CD4-positive, alpha-beta T cell (primary cell): ENCODE measurements around the gene ARHGEF17. TPM values are rescaled to one million over a fixed set of nuclear protein-coding genes. Genes with fewer than 3 reads are reported as not detected.

ENCODE experiments used
- ATAC-seq: fragments of 200-7000 bp; cut with Tn5 transposase; one replicate; pipeline ENCODE4 v1.10.0; 2022; ENCODE audit warnings: mild to moderate bottlenecking; ENCODE audit not compliant: poor library complexity
- CTCF ChIA-PET: fragments of 350-600 bp; sonication (Branson Sonifier 250); formaldehyde crosslinking; loops from one replicate; lab custom pipeline; 2021; ENCODE audit warnings: antibody characterized with exemption, inconsistent platforms; lab: Charles Lee
- POLR2A ChIA-PET: fragments of 350-600 bp; sonication (Branson Sonifier 250); formaldehyde crosslinking; loops from one replicate; lab custom pipeline; 2021; ENCODE audit warnings: antibody characterized with exemption, inconsistent platforms; lab: Charles Lee
- DNase-seq, 14 experiments: peaks; one replicate each; pipeline ENCODE4 v3.0.0-alpha.2; 2013 to 2020; ENCODE audit warnings: mixed read lengths in 2 of 14
- H3K27ac ChIP-seq, 2 donors: one replicate each; pipeline versions ENCODE4 v1.5.1 to v1.7.0; 2013; ENCODE audit warnings: low read length in 2 of 2, low read depth in 1 of 2, mild to moderate bottlenecking in 1 of 2
- H3K27me3 ChIP-seq, 2 experiments: 1 replicate in 1 of 2; 2 replicates in 1 of 2; pipeline versions ENCODE4 v1.6.1 to v1.7.0; 2013; ENCODE audit warnings: low read length in 2 of 2, control low read depth in 1 of 2, mild to moderate bottlenecking in 1 of 2, moderate library complexity in 1 of 2; ENCODE audit not compliant: insufficient read depth in 2 of 2, control insufficient read depth in 1 of 2
- H3K36me3 ChIP-seq: one replicate; pipeline ENCODE4 v1.6.1; 2013; ENCODE audit warnings: low read length, control low read depth; ENCODE audit not compliant: insufficient read depth
- H3K4me1 ChIP-seq: one replicate; pipeline ENCODE4 v1.6.1; 2013; ENCODE audit warnings: low read length, control low read depth; ENCODE audit not compliant: insufficient read depth
- H3K4me3 ChIP-seq: one replicate; pipeline ENCODE4 v1.5.1; 2013; ENCODE audit warnings: mild to moderate bottlenecking, low read length, moderate library complexity
- H3K9me3 ChIP-seq, 2 experiments: 1 replicate in 1 of 2; 2 replicates in 1 of 2; pipeline versions ENCODE4 v1.6.1 to v1.7.0; 2013; ENCODE audit warnings: low read length in 2 of 2, mild to moderate bottlenecking in 2 of 2, control low read depth in 1 of 2, moderate library complexity in 1 of 2; ENCODE audit not compliant: control insufficient read depth in 1 of 2, insufficient read depth in 1 of 2
- H3K27ac Mint-ChIP-seq: one replicate; pipeline ENCODE4 v1.8.0; 2020; ENCODE audit warnings: mixed read lengths
- H3K27me3 Mint-ChIP-seq: one replicate; pipeline ENCODE4 v1.8.0; 2021; ENCODE audit warnings: mixed read lengths
- H3K36me3 Mint-ChIP-seq: one replicate; pipeline ENCODE4 v1.8.0; 2021; ENCODE audit warnings: low read depth, mixed read lengths
- H3K4me1 Mint-ChIP-seq: one replicate; pipeline ENCODE4 v1.8.0; 2021; ENCODE audit warnings: low read depth, mixed read lengths
- H3K4me3 Mint-ChIP-seq: one replicate; pipeline ENCODE4 v1.8.0; 2020; ENCODE audit warnings: mild to moderate bottlenecking, mixed read lengths
- H3K9me3 Mint-ChIP-seq: one replicate; pipeline ENCODE4 v1.8.0; 2020; ENCODE audit warnings: mixed read lengths
- intact Hi-C, 2 experiments: fragments of 100-400 bp; cut with DNase I in 1 of 2; cut with micrococcal nuclease in 1 of 2; formaldehyde crosslinking; loops; one replicate each; pipeline versions ENCODE4 v1.15.1 to v1.9.0; 2023 to 2025; cut with DNase I, micrococcal nuclease
- total RNA-seq, 174 experiments: library from RNA in 2 of 174; stranded (reverse) in 2 of 174; gene quantifications; one replicate each; pipeline ENCODE4 v1.2.3 and lab custom pipeline; 2021 to 2026
- TF ChIP-seq, protein P1 (sequence below): fragments of 200-600 bp; IDR thresholded peaks from one replicate; pipeline ENCODE4 v1.8.0; 2022; ENCODE audit warnings: antibody characterized with exemption, mild to moderate bottlenecking

Gene ARHGEF17
- total RNA-seq, 2 experiments from 2014 or later: not detected

DNA sequence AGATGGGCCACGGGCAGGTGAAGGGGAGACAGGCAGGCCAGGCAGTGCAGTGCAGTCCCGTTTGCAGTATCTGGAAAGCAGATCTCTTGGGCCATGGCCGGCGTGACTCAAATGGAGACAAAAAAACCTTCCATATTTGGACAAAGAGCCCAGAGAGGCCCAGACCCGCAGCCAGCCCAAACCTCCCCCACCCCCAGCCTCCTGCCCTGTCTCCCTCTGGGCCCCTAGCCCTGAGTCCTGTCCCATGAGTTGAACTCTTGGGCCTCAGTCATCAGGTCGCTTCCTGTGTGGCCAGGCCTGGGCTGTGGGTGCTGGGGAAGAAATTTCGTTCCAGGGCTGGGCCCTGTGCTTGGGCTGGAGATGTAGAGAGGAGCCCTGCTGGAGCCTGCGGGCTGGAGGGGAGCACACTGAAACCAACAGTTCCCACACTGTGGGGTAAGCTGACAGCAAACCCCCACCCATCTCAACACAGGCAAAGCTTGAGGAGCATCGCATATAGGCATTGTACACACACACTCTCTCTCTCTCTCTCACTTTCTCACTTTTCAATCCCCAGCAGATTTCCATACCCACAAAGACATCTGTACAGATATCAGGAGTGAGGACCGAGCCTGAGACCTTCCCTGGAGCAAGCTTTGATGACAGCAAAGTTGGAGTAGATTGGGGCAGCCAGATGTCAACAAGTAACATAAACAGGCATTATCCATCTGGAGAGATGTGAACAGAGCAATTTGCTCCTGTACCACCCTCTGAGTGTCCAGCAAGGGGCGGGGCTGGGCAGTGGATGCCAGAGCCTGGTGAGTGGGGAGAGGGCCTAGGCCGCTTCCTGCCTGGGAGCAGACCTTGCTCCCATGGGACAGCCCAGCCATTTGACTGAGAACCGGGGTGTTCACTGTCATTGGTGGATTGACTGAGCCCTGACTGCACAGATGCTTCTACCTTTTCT lies 17.2 kb downstream of the ARHGEF17 start:
- intact Hi-C loops: no loop called here
- Mint-ChIP-seq H3K9me3 (no peaks in the 10 kb centered on the region), H3K27ac (no peak overlapping the region), H3K4me1 (peaks cover 10% of the 10 kb centered on the region), H3K36me3 (no peaks in the 10 kb centered on the region), H3K4me3 (no peak overlapping the region), H3K27me3 (no peaks in the 10 kb centered on the region)
- no peaks in the 10 kb centered on the region for H3K36me3 ChIP-seq
- H3K4me3 ChIP-seq: no peak overlapping the region
- no peaks in the 10 kb centered on the region for H3K9me3 ChIP-seq
- H3K27ac ChIP-seq: no peak overlapping the region
- DNase-seq (no peak), ATAC-seq (no peak)
- ChIA-PET POLR2A (interaction anchor here (0.6 kb wide), 1 partner anchor 89 kb away, joined by 3 read pairs; no protein-coding TSS in a partner anchor), CTCF (no interaction called here)
- H3K27me3 ChIP-seq: no peaks in the 10 kb centered on the region
- TF ChIP-seq, protein P1, sequence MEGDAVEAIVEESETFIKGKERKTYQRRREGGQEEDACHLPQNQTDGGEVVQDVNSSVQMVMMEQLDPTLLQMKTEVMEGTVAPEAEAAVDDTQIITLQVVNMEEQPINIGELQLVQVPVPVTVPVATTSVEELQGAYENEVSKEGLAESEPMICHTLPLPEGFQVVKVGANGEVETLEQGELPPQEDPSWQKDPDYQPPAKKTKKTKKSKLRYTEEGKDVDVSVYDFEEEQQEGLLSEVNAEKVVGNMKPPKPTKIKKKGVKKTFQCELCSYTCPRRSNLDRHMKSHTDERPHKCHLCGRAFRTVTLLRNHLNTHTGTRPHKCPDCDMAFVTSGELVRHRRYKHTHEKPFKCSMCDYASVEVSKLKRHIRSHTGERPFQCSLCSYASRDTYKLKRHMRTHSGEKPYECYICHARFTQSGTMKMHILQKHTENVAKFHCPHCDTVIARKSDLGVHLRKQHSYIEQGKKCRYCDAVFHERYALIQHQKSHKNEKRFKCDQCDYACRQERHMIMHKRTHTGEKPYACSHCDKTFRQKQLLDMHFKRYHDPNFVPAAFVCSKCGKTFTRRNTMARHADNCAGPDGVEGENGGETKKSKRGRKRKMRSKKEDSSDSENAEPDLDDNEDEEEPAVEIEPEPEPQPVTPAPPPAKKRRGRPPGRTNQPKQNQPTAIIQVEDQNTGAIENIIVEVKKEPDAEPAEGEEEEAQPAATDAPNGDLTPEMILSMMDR: no peak
- H3K4me1 ChIP-seq: peaks cover 5% of the 10 kb centered on the region

DNA sequence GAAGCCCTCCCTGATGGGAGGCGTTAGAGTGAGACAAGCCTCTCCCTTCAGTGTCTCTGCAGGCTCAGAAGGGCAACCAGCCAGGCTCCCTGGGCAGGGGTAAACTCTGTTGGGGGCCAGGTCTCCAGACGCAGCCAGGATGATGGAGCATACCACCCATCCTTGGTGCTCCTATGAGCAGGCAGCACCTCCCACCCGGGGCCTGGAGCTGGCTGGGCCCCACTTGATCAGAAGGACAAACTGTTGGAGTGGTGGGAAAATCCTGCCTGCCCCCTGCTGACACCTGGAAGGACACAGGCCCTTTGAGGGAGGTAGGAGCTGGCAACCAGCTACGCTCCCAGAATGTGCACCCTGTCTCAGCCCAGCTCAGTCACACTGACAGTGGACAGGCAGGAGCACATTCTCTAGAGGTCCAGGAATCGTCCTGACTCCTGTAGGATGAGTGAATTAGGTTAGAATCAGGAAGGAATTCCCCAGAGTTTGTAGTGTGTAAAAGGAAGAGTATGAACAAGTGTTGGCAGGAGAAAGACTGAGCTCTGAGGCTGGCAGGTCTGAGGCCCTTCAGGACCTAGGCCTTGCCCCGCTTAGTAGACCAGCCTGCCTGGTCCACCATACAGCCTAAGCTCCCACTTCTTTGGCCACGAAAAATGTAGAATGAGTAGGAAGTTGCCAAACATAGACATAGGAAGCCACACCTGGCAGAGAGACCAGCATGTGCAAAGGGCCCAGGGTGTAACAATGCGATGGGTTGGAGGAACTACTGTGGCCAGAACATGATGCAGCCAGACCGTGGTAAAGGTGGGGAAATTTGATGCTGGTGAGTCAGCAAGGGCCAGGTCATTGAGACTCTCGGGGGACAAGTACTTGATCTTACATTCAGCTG lies 19.1 kb downstream of the ARHGEF17 start:
- Histone ChIP-seq H3K27me3 (no peaks in the 10 kb centered on the region), H3K4me3 (no peak overlapping the region), H3K9me3 (no peaks in the 10 kb centered on the region), H3K4me1 (no peaks in the 10 kb centered on the region), H3K36me3 (no peaks in the 10 kb centered on the region), H3K27ac (no peak overlapping the region)
- Mint-ChIP-seq H3K36me3 (no peaks in the 10 kb centered on the region), H3K27me3 (no peaks in the 10 kb centered on the region), H3K4me1 (peaks cover 2% of the 10 kb centered on the region), H3K4me3 (no peak overlapping the region), H3K9me3 (no peaks in the 10 kb centered on the region), H3K27ac (no peak overlapping the region)
- ATAC-seq: no peak
- CTCF ChIA-PET: no interaction called here
- DNase-seq: no peak
- POLR2A ChIA-PET: no interaction called here
- TF ChIP-seq, protein P1: no peak
- intact Hi-C loops: no loop called here

DNA sequence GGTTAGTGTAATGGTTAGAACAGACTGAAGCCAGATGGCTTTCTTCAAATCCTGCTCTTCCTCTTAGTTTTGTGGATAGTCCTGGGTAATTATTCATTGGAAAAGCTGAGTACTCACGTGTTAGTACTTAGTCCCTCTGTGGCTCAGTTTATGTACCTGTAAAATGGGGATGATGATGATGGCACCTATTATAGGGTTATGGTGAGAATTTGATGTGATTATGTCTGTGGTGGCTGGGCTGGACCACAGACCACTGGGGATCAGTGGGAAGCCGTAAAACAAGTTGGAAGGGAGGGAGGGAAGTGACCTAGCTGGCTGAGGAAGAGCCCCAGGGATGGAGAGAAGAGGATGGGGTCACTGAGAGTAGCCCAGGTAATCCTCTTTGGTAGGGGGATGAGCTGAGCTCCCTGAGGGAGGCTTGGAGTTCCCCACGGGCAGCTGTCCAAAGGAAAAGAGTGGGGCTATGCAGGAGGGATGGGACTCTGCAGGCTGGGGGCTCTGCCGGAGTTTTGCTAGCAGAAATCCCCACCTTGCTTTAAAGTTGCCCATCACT lies 19.8 kb downstream of the ARHGEF17 start:
- ATAC-seq: no peak
- CTCF ChIA-PET: no interaction called here
- H3K27ac Mint-ChIP-seq: no peak overlapping the region

More for the DNA sequence above, 19.8 kb downstream of the ARHGEF17 start:
- TF ChIP-seq, protein P1: no peak
- Histone ChIP-seq H3K27me3 (no peaks in the 10 kb centered on the region), H3K9me3 (no peaks in the 10 kb centered on the region), H3K4me1 (no peaks in the 10 kb centered on the region), H3K27ac (no peak overlapping the region), H3K4me3 (no peak overlapping the region), H3K36me3 (no peaks in the 10 kb centered on the region)
- intact Hi-C loops: no loop called here
- Mint-ChIP-seq H3K9me3 (no peaks in the 10 kb centered on the region), H3K27me3 (no peaks in the 10 kb centered on the region), H3K36me3 (no peaks in the 10 kb centered on the region), H3K4me3 (no peak overlapping the region), H3K4me1 (no peaks in the 10 kb centered on the region)
- POLR2A ChIA-PET: no interaction called here
- no peak for DNase-seq
